ENCODE results near the gene NHLH1.

The NHLH1 gene

GRCh38 chr1:160411271-160412027, 44.6 kb downstream of the NHLH1 start:
- Histone ChIP-seq H3K27me3 (ENCODE audit: control insufficient read depth in 1 of 2, insufficient read depth in 2 of 2, low read length in 2 of 2) (peaks cover 0 to 3% of the 10 kb centered on the region in 2 donors), H3K9ac (ENCODE audit: low read length in 2 of 2) (peak overlapping the region; percentile 13 to 44), H3K4me1 (ENCODE audit: control insufficient read depth, insufficient read depth, low read length) (peaks cover 5% of the 10 kb centered on the region), H3K4me3 (ENCODE audit: low read length in 2 of 2) (peak overlapping the region in 1 of 2 donors; percentile 2), H3K36me3 (ENCODE audit: control insufficient read depth in 2 of 2, insufficient read depth in 2 of 2, low read length in 2 of 2) (no peaks in the 10 kb centered on the region), H3K9me3 (ENCODE audit: control insufficient read depth in 2 of 2, low read length in 2 of 2) (no peaks in the 10 kb centered on the region), H3K27ac (ENCODE audit: low read length) (no peak overlapping the region)

- no peaks in the 10 kb centered on the region for H3K9me3 ChIP-seq (ENCODE audit: control insufficient read depth in 2 of 2, low read length in 2 of 2)
- no peaks in the 10 kb centered on the region for H3K36me3 ChIP-seq (ENCODE audit: control insufficient read depth in 2 of 2, insufficient read depth in 2 of 2, low read length in 2 of 2)
- H3K4me3 ChIP-seq (ENCODE audit: low read length in 2 of 2): no peak overlapping the region
- H3K4me1 ChIP-seq (ENCODE audit: control insufficient read depth, insufficient read depth, low read length): peaks cover 5% of the 10 kb centered on the region
- peaks cover 0 to 3% of the 10 kb centered on the region in 2 donors for H3K27me3 ChIP-seq (ENCODE audit: control insufficient read depth in 1 of 2, insufficient read depth in 2 of 2, low read length in 2 of 2)
- no peak overlapping the region for H3K27ac ChIP-seq (ENCODE audit: low read length)
- peak overlapping the region in 1 of 2 donors; percentile 7 for H3K9ac ChIP-seq (ENCODE audit: low read length in 2 of 2)
These were observed 45.1 kb downstream of the NHLH1 start for GRCh38 chr1:160412028-160412362.

- no peak overlapping the region for H3K27ac ChIP-seq (ENCODE audit: low read length)
- H3K27me3 ChIP-seq (ENCODE audit: control insufficient read depth in 1 of 2, insufficient read depth in 2 of 2, low read length in 2 of 2): peaks cover 0 to 3% of the 10 kb centered on the region in 2 donors
These were observed 46.8 kb downstream of the NHLH1 start for GRCh38 chr1:160413716-160414115.

GRCh38 chr1:160414881-160415280, 48.0 kb downstream of the NHLH1 start:
- Histone ChIP-seq H3K4me1 (ENCODE audit: control insufficient read depth, insufficient read depth, low read length) (peaks cover 5% of the 10 kb centered on the region), H3K9ac (ENCODE audit: low read length in 2 of 2) (no peak overlapping the region), H3K4me3 (ENCODE audit: low read length in 2 of 2) (no peak overlapping the region), H3K9me3 (ENCODE audit: control insufficient read depth in 2 of 2, low read length in 2 of 2) (no peaks in the 10 kb centered on the region), H3K27me3 (ENCODE audit: control insufficient read depth in 1 of 2, insufficient read depth in 2 of 2, low read length in 2 of 2) (no peaks in the 10 kb centered on the region), H3K27ac (ENCODE audit: low read length) (no peak overlapping the region), H3K36me3 (ENCODE audit: control insufficient read depth in 2 of 2, insufficient read depth in 2 of 2, low read length in 2 of 2) (peaks cover 4 to 7% of the 10 kb centered on the region in 2 donors)

More at GRCh38 chr1:160413716-160414115, 46.8 kb downstream of the NHLH1 start:
- Histone ChIP-seq H3K36me3 (ENCODE audit: control insufficient read depth in 2 of 2, insufficient read depth in 2 of 2, low read length in 2 of 2) (peaks cover 0 to 5% of the 10 kb centered on the region in 2 donors), H3K9ac (ENCODE audit: low read length in 2 of 2) (no peak overlapping the region), H3K4me1 (ENCODE audit: control insufficient read depth, insufficient read depth, low read length) (peaks cover 5% of the 10 kb centered on the region), H3K4me3 (ENCODE audit: low read length in 2 of 2) (no peak overlapping the region), H3K9me3 (ENCODE audit: control insufficient read depth in 2 of 2, low read length in 2 of 2) (no peaks in the 10 kb centered on the region)

GRCh38 chr1:160415696-160416290, 48.9 kb downstream of the NHLH1 start:
- H3K27me3 ChIP-seq (ENCODE audit: control insufficient read depth in 1 of 2, insufficient read depth in 2 of 2, low read length in 2 of 2): no peaks in the 10 kb centered on the region
- peaks cover 5% of the 10 kb centered on the region for H3K4me1 ChIP-seq (ENCODE audit: control insufficient read depth, insufficient read depth, low read length)
- peaks cover 6 to 9% of the 10 kb centered on the region in 2 donors for H3K36me3 ChIP-seq (ENCODE audit: control insufficient read depth in 2 of 2, insufficient read depth in 2 of 2, low read length in 2 of 2)
- H3K9me3 ChIP-seq (ENCODE audit: control insufficient read depth in 2 of 2, low read length in 2 of 2): no peaks in the 10 kb centered on the region
- no peak overlapping the region for H3K9ac ChIP-seq (ENCODE audit: low read length in 2 of 2)
- H3K27ac ChIP-seq (ENCODE audit: low read length): no peak overlapping the region
- H3K4me3 ChIP-seq (ENCODE audit: low read length in 2 of 2): no peak overlapping the region

- Histone ChIP-seq H3K4me3 (ENCODE audit: low read length in 2 of 2) (no peak overlapping the region), H3K27ac (ENCODE audit: low read length) (no peak overlapping the region), H3K9ac (ENCODE audit: low read length in 2 of 2) (no peak overlapping the region), H3K36me3 (ENCODE audit: control insufficient read depth in 2 of 2, insufficient read depth in 2 of 2, low read length in 2 of 2) (peaks cover 9% of the 10 kb centered on the region in 2 donors), H3K27me3 (ENCODE audit: control insufficient read depth in 1 of 2, insufficient read depth in 2 of 2, low read length in 2 of 2) (no peaks in the 10 kb centered on the region), H3K4me1 (ENCODE audit: control insufficient read depth, insufficient read depth, low read length) (peaks cover under 1% of the 10 kb centered on the region), H3K9me3 (ENCODE audit: control insufficient read depth in 2 of 2, low read length in 2 of 2) (no peaks in the 10 kb centered on the region)
These were observed 49.5 kb downstream of the NHLH1 start for GRCh38 chr1:160416369-160416768.

GRCh38 chr1:160418483-160418882, 51.6 kb downstream of the NHLH1 start:
- Histone ChIP-seq H3K9me3 (ENCODE audit: control insufficient read depth in 2 of 2, low read length in 2 of 2) (no peaks in the 10 kb centered on the region), H3K9ac (ENCODE audit: low read length in 2 of 2) (no peak overlapping the region), H3K4me1 (ENCODE audit: control insufficient read depth, insufficient read depth, low read length) (no peaks in the 10 kb centered on the region), H3K27me3 (ENCODE audit: control insufficient read depth in 1 of 2, insufficient read depth in 2 of 2, low read length in 2 of 2) (no peaks in the 10 kb centered on the region), H3K36me3 (ENCODE audit: control insufficient read depth in 2 of 2, insufficient read depth in 2 of 2, low read length in 2 of 2) (peaks cover 9 to 10% of the 10 kb centered on the region in 2 donors), H3K27ac (ENCODE audit: low read length) (no peak overlapping the region), H3K4me3 (ENCODE audit: low read length in 2 of 2) (no peak overlapping the region)

- Histone ChIP-seq H3K4me3 (ENCODE audit: low read length in 2 of 2) (no peak overlapping the region), H3K27me3 (ENCODE audit: control insufficient read depth in 1 of 2, insufficient read depth in 2 of 2, low read length in 2 of 2) (no peaks in the 10 kb centered on the region), H3K36me3 (ENCODE audit: control insufficient read depth in 2 of 2, insufficient read depth in 2 of 2, low read length in 2 of 2) (peaks cover 12 to 14% of the 10 kb centered on the region in 2 donors), H3K9ac (ENCODE audit: low read length in 2 of 2) (no peak overlapping the region), H3K27ac (ENCODE audit: low read length) (no peak overlapping the region), H3K9me3 (ENCODE audit: control insufficient read depth in 2 of 2, low read length in 2 of 2) (no peaks in the 10 kb centered on the region), H3K4me1 (ENCODE audit: control insufficient read depth, insufficient read depth, low read length) (no peaks in the 10 kb centered on the region)
These were observed 52.4 kb downstream of the NHLH1 start for GRCh38 chr1:160419150-160419837.

- Histone ChIP-seq H3K36me3 (ENCODE audit: control insufficient read depth in 2 of 2, insufficient read depth in 2 of 2, low read length in 2 of 2) (peaks cover 12 to 17% of the 10 kb centered on the region in 2 donors), H3K4me3 (ENCODE audit: low read length in 2 of 2) (no peak overlapping the region), H3K9me3 (ENCODE audit: control insufficient read depth in 2 of 2, low read length in 2 of 2) (no peaks in the 10 kb centered on the region)
These were observed 52.9 kb downstream of the NHLH1 start for GRCh38 chr1:160419838-160420169.

GRCh38 chr1:160420881-160421842, 54.3 kb downstream of the NHLH1 start:
- no peaks in the 10 kb centered on the region for H3K9me3 ChIP-seq (ENCODE audit: control insufficient read depth in 2 of 2, low read length in 2 of 2)
- H3K27me3 ChIP-seq (ENCODE audit: control insufficient read depth in 1 of 2, insufficient read depth in 2 of 2, low read length in 2 of 2): no peaks in the 10 kb centered on the region
- H3K36me3 ChIP-seq (ENCODE audit: control insufficient read depth in 2 of 2, insufficient read depth in 2 of 2, low read length in 2 of 2): peaks cover 15 to 20% of the 10 kb centered on the region in 2 donors
- H3K4me3 ChIP-seq (ENCODE audit: low read length in 2 of 2): no peak overlapping the region
- no peak overlapping the region for H3K9ac ChIP-seq (ENCODE audit: low read length in 2 of 2)
- H3K27ac ChIP-seq (ENCODE audit: low read length): no peak overlapping the region
- no peaks in the 10 kb centered on the region for H3K4me1 ChIP-seq (ENCODE audit: control insufficient read depth, insufficient read depth, low read length)

More at GRCh38 chr1:160419838-160420169, 52.9 kb downstream of the NHLH1 start:
- no peaks in the 10 kb centered on the region for H3K4me1 ChIP-seq (ENCODE audit: control insufficient read depth, insufficient read depth, low read length)
- H3K9ac ChIP-seq (ENCODE audit: low read length in 2 of 2): no peak overlapping the region
- no peak overlapping the region for H3K27ac ChIP-seq (ENCODE audit: low read length)
- no peaks in the 10 kb centered on the region for H3K27me3 ChIP-seq (ENCODE audit: control insufficient read depth in 1 of 2, insufficient read depth in 2 of 2, low read length in 2 of 2)

All from stomach smooth muscle (tissue), 2 donors.